ENCODE results near the gene RIC8A.
"Not testable (repeated sequence)": the region's sequence is repeated elsewhere in the genome, so short reads cannot be mapped to it uniquely, and the experiment has no call there.

DNA sequence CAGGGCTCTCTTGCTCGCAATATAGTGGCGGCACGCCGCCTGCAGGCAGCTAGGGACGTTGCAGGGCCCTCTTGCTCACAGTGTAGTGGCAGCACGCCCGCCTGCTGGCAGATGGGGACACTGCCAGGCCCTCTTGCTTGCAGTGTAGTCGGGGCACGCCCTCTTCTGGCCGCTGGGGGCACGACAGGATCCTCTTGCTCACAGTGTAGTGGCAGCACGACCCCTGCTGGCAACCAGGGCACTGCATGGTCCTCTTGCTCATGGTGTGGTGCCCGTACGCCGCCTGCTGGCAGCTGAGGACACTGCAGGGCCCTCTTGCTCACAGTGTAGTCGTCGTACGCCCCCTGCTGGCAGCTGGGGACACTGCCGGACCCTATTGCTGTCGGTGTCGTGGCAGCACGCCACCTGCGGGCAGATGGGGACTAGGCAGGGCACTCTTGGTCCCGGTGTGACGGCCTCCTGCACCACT, 17.6 kb upstream of the RIC8A start:
- TF ChIP-seq, protein P1, sequence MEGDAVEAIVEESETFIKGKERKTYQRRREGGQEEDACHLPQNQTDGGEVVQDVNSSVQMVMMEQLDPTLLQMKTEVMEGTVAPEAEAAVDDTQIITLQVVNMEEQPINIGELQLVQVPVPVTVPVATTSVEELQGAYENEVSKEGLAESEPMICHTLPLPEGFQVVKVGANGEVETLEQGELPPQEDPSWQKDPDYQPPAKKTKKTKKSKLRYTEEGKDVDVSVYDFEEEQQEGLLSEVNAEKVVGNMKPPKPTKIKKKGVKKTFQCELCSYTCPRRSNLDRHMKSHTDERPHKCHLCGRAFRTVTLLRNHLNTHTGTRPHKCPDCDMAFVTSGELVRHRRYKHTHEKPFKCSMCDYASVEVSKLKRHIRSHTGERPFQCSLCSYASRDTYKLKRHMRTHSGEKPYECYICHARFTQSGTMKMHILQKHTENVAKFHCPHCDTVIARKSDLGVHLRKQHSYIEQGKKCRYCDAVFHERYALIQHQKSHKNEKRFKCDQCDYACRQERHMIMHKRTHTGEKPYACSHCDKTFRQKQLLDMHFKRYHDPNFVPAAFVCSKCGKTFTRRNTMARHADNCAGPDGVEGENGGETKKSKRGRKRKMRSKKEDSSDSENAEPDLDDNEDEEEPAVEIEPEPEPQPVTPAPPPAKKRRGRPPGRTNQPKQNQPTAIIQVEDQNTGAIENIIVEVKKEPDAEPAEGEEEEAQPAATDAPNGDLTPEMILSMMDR (IDR thresholded peaks at IDR 0.05; ENCODE audit: insufficient read depth, low read depth, low read length), result not testable (repeated sequence)
- not testable (repeated sequence) for TF ChIP-seq EZH2 (IDR thresholded peaks at IDR 0.05; ENCODE audit: insufficient read depth, low read length)
